K562 (cell line): ENCODE results near the gene SDK1. TPM values are rescaled to one million over a fixed set of nuclear protein-coding genes. Genes with fewer than 3 reads are reported as not detected.

ENCODE experiments used
- ATAC-seq: fragments of 200-7000 bp; cut with Tn5 transposase; 3 replicates; pipeline ENCODE4 v1.9.1; 2020; ENCODE audit warnings: moderate library complexity
- BruUV-seq: library from RNA; stranded (reverse); fragments of 400-500 nt; replicated peaks from 2 replicates; lab custom pipeline; 2021; lab: Mats Ljungman, UMichigan
- CTCF ChIA-PET: fragments of 300-600 bp; formaldehyde crosslinking; extraction: SDS; loops from one replicate; lab custom pipeline; 2021; ENCODE audit warnings: low intra/inter-chr PET ratio; lab: Yijun Ruan, JAX
- POLR2A ChIA-PET: fragments of 300-600, 350-650 bp; sonication (Branson Sonifier 250); formaldehyde crosslinking; extraction: SDS; loops from one replicate; lab custom pipeline; 2021; ENCODE audit warnings: antibody characterized with exemption, inconsistent platforms; lab: Yijun Ruan, JAX
- DNase-seq, 4 experiments: peaks; one replicate each; pipeline versions ENCODE4 v3.0.0 to v3.0.0-alpha.2; 2011 to 2018; ENCODE audit warnings: low spot score in 3 of 4, mixed read lengths in 3 of 4; ENCODE audit errors: extremely low read depth in 1 of 4
- FAIRE-seq: peaks from 2 replicates; lab custom pipeline; 2011; peaks lifted over from hg19 to GRCh38; lab: Jason Lieb, UNC
- H2AFZ ChIP-seq: 2 replicates; pipeline ENCODE4 v1.6.0; 2011; ENCODE audit warnings: low read depth, low read length, control low read depth, inconsistent platforms
- H3K27ac ChIP-seq: fragments of 200-600 bp; 3 replicates; pipeline ENCODE4 v1.8.0; 2011; ENCODE audit warnings: low read depth, mild to moderate bottlenecking, control low read depth, inconsistent platforms, low read length, moderate library complexity, mixed read lengths; ENCODE audit errors: extremely low read depth
- H3K27me3 ChIP-seq, 2 experiments: fragments of 300-600 bp in 1 of 2; 2 replicates in 1 of 2; 3 replicates in 1 of 2; pipeline versions ENCODE4 v1.6.0 to v1.8.0; 2011; ENCODE audit warnings: inconsistent platforms in 2 of 2, low read length in 2 of 2, mild to moderate bottlenecking in 1 of 2, mixed read lengths in 1 of 2, moderate library complexity in 1 of 2; ENCODE audit not compliant: control insufficient read depth in 2 of 2, insufficient read depth in 2 of 2
- H3K36me3 ChIP-seq: fragments of 300-600 bp; 3 replicates; pipeline ENCODE4 v1.8.0; 2011; ENCODE audit warnings: mild to moderate bottlenecking, low read length, inconsistent platforms; ENCODE audit not compliant: control insufficient read depth, insufficient read depth
- H3K4me1 ChIP-seq, 2 experiments: fragments of 200-600 bp in 1 of 2; replicated peaks in 1 of 2; 2 replicates in 1 of 2; 3 replicates in 1 of 2; pipeline versions ENCODE4 v1.5.1 to v1.8.0; 2011; ENCODE audit warnings: inconsistent platforms in 2 of 2, low read length in 2 of 2, mild to moderate bottlenecking in 1 of 2, mixed read lengths in 1 of 2, moderate library complexity in 1 of 2; ENCODE audit not compliant: control insufficient read depth in 2 of 2, insufficient read depth in 2 of 2
- H3K4me2 ChIP-seq: 2 replicates; pipeline ENCODE4 v1.6.1; 2011; ENCODE audit warnings: low read length, control low read depth, inconsistent platforms, mixed read lengths; ENCODE audit not compliant: insufficient read depth
- H3K4me3 ChIP-seq: fragments of 200-600 bp; sonication (generic), shearing (Covaris generic); 2 replicates; pipeline ENCODE4 v1.5.1; 2016; ENCODE audit warnings: control low read depth, inconsistent platforms
- H3K79me2 ChIP-seq: fragments of 200-600 bp; 3 replicates; pipeline ENCODE4 v1.8.0; 2011; ENCODE audit warnings: low read length, inconsistent platforms; ENCODE audit not compliant: control insufficient read depth, insufficient read depth
- H3K9ac ChIP-seq, 2 experiments: 2 replicates each; pipeline versions ENCODE4 v1.6.0 to v1.6.1; 2011; ENCODE audit warnings: low read depth in 2 of 2, low read length in 2 of 2, control low read depth in 1 of 2, inconsistent platforms in 1 of 2, mild to moderate bottlenecking in 1 of 2, mixed read lengths in 1 of 2; ENCODE audit not compliant: insufficient read depth in 1 of 2
- H3K9me1 ChIP-seq: one replicate; pipeline ENCODE4 v1.6.0; 2011; ENCODE audit warnings: inconsistent platforms, mild to moderate bottlenecking, low read length, moderate library complexity; ENCODE audit not compliant: control insufficient read depth, insufficient read depth
- H3K9me3 ChIP-seq: replicated peaks from 2 replicates; pipeline ENCODE4 v1.5.1; 2011; ENCODE audit warnings: low read depth, low read length, inconsistent platforms; ENCODE audit not compliant: control insufficient read depth, insufficient read depth
- H4K20me1 ChIP-seq: replicated peaks from 2 replicates; pipeline ENCODE4 v1.6.1; 2011; ENCODE audit warnings: low read length, inconsistent platforms, mixed read lengths; ENCODE audit not compliant: control insufficient read depth, insufficient read depth
- CCNT2 ChIP-seq: IDR thresholded peaks from 2 replicates; pipeline ENCODE4 v1.6.1; 2011; ENCODE audit warnings: borderline replicate concordance, low read depth, mild to moderate bottlenecking, moderate library complexity, mixed read lengths, low read length; ENCODE audit not compliant: insufficient read length; ENCODE audit errors: extremely low read depth
- MYNN ChIP-seq, 2 experiments: sonication (generic); formaldehyde crosslinking in 1 of 2; IDR thresholded peaks; 2 replicates each; pipeline versions ENCODE4 v1.5.0 to v1.6.1; 2016 to 2020; ENCODE audit warnings: antibody characterized with exemption in 1 of 2, missing genetic modification reagents in 1 of 2
- SMARCC2 ChIP-seq: fragments of 450-650 bp; IDR thresholded peaks from 2 replicates; pipeline ENCODE4 v1.6.1; 2017; ENCODE audit warnings: antibody characterized with exemption, moderate library complexity, mild to moderate bottlenecking, low read depth
- ZNF253 ChIP-seq: fragments of 250-450 bp; sonication (Bioruptor Pico); conservative IDR thresholded peaks from 2 replicates; pipeline ENCODE4 v1.6.1; 2021; ENCODE audit warnings: mild to moderate bottlenecking
- ZNF77 ChIP-seq: fragments of 250-450 bp; sonication (Bioruptor Pico); IDR thresholded peaks from 2 replicates; pipeline ENCODE4 v1.5.0; 2020
- WGBS: fragments of 100-300 bp; shearing (Covaris generic); methylation state at CpG from one replicate; pipeline ENCODE4 v1.1.6; 2016; ENCODE audit warnings: low coverage, mixed read lengths; ENCODE audit not compliant: insufficient coverage; ENCODE audit errors: missing lambda C conversion rate; 5-methylcytosine and 5-hydroxymethylcytosine counted together
- in situ Hi-C: fragments of 300-500 bp; cut with MboI; formaldehyde crosslinking; loops from 4 replicates; pipeline ENCODE4 v1.15.0; 2018; ENCODE audit warnings: inconsistent platforms, mixed read lengths
- intact Hi-C: fragments of 100-400 bp; cut with micrococcal nuclease; formaldehyde crosslinking; loops from 2 replicates; pipeline ENCODE4 v1.14.2; 2022
- polyA plus RNA-seq, 8 experiments: library from polyadenylated mRNA; depleted of rRNA in 4 of 8; stranded (reverse) in 5 of 8; unstranded in 3 of 8; fragments of >200 nt; fragmentation: Nextera tagmentation in 2 of 8; fragmentation: Illumina TruSeq in 1 of 8; extraction: Ambion mirVana in 2 of 8; extraction: Trizol in 1 of 8; gene quantifications; 2 replicates each; pipeline versions ENCODE4 v1.2.1 to v1.2.3, GENCODE V29; 2011 to 2014; ENCODE audit warnings: inconsistent platforms in 1 of 8, missing spikeins in 1 of 8
- total RNA-seq, 7 experiments: library from RNA; depleted of rRNA in 6 of 7; stranded (reverse); fragments of >200 nt in 6 of 7; fragmentation: Illumina TruSeq in 2 of 7; extraction: Trizol in 2 of 7; gene quantifications; 2 replicates each; pipeline versions ENCODE4 v1.2.1 to v1.2.3, GENCODE V29; 2011 to 2021; ENCODE audit warnings: low replicate concordance in 1 of 7
- TF ChIP-seq, protein P1 (sequence below): sonication (generic); formaldehyde crosslinking; IDR thresholded peaks from 2 replicates; pipeline ENCODE4 v1.9.0; 2022; ENCODE audit warnings: mild to moderate bottlenecking, missing genetic modification reagents

The SDK1 gene
- total and polyA plus RNA-seq, 9 of the 15 experiments (the other 6 are each of a cell fraction or from before 2014, with no cell fraction given): 0.16 TPM; not detected in 8

DNA sequence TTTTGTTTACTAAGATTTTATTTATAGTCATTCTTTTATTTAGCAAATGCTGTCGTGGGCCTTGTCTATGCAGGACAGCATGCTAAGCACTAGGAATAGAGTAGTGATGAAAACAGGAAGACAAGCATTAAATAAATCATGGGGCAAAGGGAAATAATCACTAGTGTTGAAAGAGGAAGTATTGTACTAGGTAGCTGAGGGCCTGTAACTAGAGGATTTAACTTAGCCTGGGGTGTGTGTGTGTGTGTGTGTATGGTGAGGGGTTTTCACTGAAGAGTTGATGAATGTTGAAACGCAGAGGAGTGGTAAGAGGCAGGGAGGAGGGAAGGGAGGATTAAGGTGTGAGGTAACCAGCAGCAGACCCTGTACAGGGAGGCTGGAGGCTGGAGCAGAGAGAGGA is 446.4 kb downstream of the SDK1 start:
- ATAC-seq (no peak), DNase-seq (no peak), FAIRE-seq (no peak)
- Histone ChIP-seq H3K79me2 (no peaks in the 10 kb centered on the region), H3K27ac (no peak overlapping the region), H3K4me2 (no peak overlapping the region), H3K4me1 (no peaks in the 10 kb centered on the region), H3K4me3 (no peak overlapping the region), H2AFZ (no peak overlapping the region), H3K9me1 (no peaks in the 10 kb centered on the region), H3K36me3 (no peaks in the 10 kb centered on the region), H3K9ac (no peak overlapping the region), H3K27me3 (no peaks in the 10 kb centered on the region), H3K9me3 (no peaks in the 10 kb centered on the region), H4K20me1 (no peaks in the 10 kb centered on the region)
- in situ Hi-C loops (no loop called here), intact Hi-C loops (no loop called here)
- CTCF ChIA-PET: no interaction called here
- POLR2A ChIA-PET: no interaction called here
- no TSS peak for BruUV-seq
- TF ChIP-seq SMARCC2 (no peak), ZNF77 (CRISPR knock-in tag) (no peak), CCNT2 (no peak), ZNF253 (CRISPR knock-in tag) (no peak), MYNN (IDR thresholded peaks at IDR 0.05) (no peak), MYNN (CRISPR knock-in tag; IDR thresholded peaks at IDR 0.05) (no peak)
- TF ChIP-seq, protein P1, sequence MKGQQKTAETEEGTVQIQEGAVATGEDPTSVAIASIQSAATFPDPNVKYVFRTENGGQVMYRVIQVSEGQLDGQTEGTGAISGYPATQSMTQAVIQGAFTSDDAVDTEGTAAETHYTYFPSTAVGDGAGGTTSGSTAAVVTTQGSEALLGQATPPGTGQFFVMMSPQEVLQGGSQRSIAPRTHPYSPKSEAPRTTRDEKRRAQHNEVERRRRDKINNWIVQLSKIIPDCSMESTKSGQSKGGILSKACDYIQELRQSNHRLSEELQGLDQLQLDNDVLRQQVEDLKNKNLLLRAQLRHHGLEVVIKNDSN: no peak
- 0% methylated on average over 2 of the region's 2 CpGs for WGBS
